SK-N-SH treated with all-trans-retinoic acid at 6 μM for 48 hours (cell line): Measurements from ENCODE around the gene EPHB2.

Experiments used
- BACH2 ChIP-seq: fragments of 250-450 bp; sonication (Bioruptor Pico); IDR thresholded peaks from 2 replicates; pipeline ENCODE4 v1.9.0; 2021; ENCODE audit warnings: mild to moderate bottlenecking, borderline replicate concordance
- CSDC2 ChIP-seq: fragments of 250-450 bp; sonication (Bioruptor Pico); IDR thresholded peaks from 2 replicates; pipeline ENCODE4 v1.5.0; 2020; ENCODE audit warnings: mild to moderate bottlenecking, moderate library complexity
- OSR1 ChIP-seq: fragments of 250-450 bp; sonication (Bioruptor Pico); IDR thresholded peaks from 2 replicates; pipeline ENCODE4 v1.8.0; 2022; ENCODE audit warnings: moderate library complexity, mild to moderate bottlenecking, inconsistent platforms
- PATZ1 ChIP-seq: fragments of 250-450 bp; sonication (Bioruptor Pico); IDR thresholded peaks from 2 replicates; pipeline ENCODE4 v1.8.0; 2020; ENCODE audit warnings: mild to moderate bottlenecking, moderate library complexity, borderline replicate concordance
- POU6F1 ChIP-seq: fragments of 250-450 bp; sonication (Bioruptor Pico); IDR thresholded peaks from 2 replicates; pipeline ENCODE4 v1.8.0; 2021; ENCODE audit warnings: low read depth, mild to moderate bottlenecking, moderate library complexity, borderline replicate concordance
- RARB ChIP-seq: fragments of 250-450 bp; sonication (Bioruptor Pico); IDR thresholded peaks from 2 replicates; pipeline ENCODE4 v1.8.0; 2021; ENCODE audit warnings: mild to moderate bottlenecking, moderate library complexity
- ZC3H10 ChIP-seq: fragments of 250-450 bp; sonication (Bioruptor Pico); IDR thresholded peaks from 2 replicates; pipeline ENCODE4 v1.5.1; 2021; ENCODE audit warnings: mild to moderate bottlenecking, moderate library complexity

GRCh38 chr1:22810378-22810777 is 99.7 kb downstream of the EPHB2 start:
- TF ChIP-seq OSR1 (CRISPR knock-in tag) (no peak), RARB (CRISPR knock-in tag) (no peak), CSDC2 (CRISPR knock-in tag) (no peak), ZC3H10 (CRISPR knock-in tag) (no peak), PATZ1 (CRISPR knock-in tag) (no peak), POU6F1 (no peak), BACH2 (CRISPR knock-in tag) (no peak)
